Kidney (tissue), 14 donors: ENCODE results near the gene NR3C1. TPM values are rescaled to one million over a fixed set of nuclear protein-coding genes. Genes with fewer than 3 reads are reported as not detected.

Experiments used
- DNase-seq, 5 donors: peaks; one replicate each; pipeline ENCODE4 v3.0.0-alpha.2; 2013 to 2020
- FAIRE-seq: peaks from 2 replicates; lab custom pipeline; 2012; peaks lifted over from hg19 to GRCh38; lab: Jason Lieb, UNC
- H3K27ac ChIP-seq, 2 donors: one replicate each; pipeline ENCODE4 v1.7.0; 2013; ENCODE audit warnings: low read depth in 2 of 2, low read length in 2 of 2, inconsistent platforms in 1 of 2
- H3K27me3 ChIP-seq: one replicate; pipeline ENCODE4 v1.7.1; 2013; ENCODE audit warnings: low read length, inconsistent platforms; ENCODE audit not compliant: control insufficient read depth, insufficient read depth
- H3K36me3 ChIP-seq, 3 donors: one replicate each; pipeline versions ENCODE4 v1.7.0 to v1.7.1; 2013; ENCODE audit warnings: low read length in 3 of 3, control low read depth in 1 of 3, inconsistent platforms in 1 of 3; ENCODE audit not compliant: insufficient read depth in 3 of 3, control insufficient read depth in 2 of 3
- H3K4me1 ChIP-seq, 3 donors: one replicate each; pipeline versions ENCODE4 v1.7.0 to v1.7.1; 2013; ENCODE audit warnings: low read length in 3 of 3, inconsistent platforms in 1 of 3, low read depth in 1 of 3; ENCODE audit not compliant: control insufficient read depth in 2 of 3, insufficient read depth in 2 of 3
- H3K4me3 ChIP-seq, 3 donors: one replicate each; pipeline versions ENCODE4 v1.7.0 to v1.8.1; 2013; ENCODE audit warnings: low read length in 3 of 3, control low read depth in 1 of 3, inconsistent platforms in 1 of 3
- H3K9ac ChIP-seq, 3 donors: one replicate each; pipeline versions ENCODE4 v1.7.0 to v1.7.1; 2013; ENCODE audit warnings: low read length in 3 of 3, control low read depth in 1 of 3, inconsistent platforms in 1 of 3
- H3K9me3 ChIP-seq, 3 donors: one replicate each; pipeline versions ENCODE4 v1.7.0 to v1.7.1; 2013; ENCODE audit warnings: low read length in 3 of 3, control low read depth in 1 of 3, inconsistent platforms in 1 of 3; ENCODE audit not compliant: control insufficient read depth in 2 of 3, insufficient read depth in 1 of 3
- intact Hi-C: fragments of 100-400 bp; cut with DNase I; formaldehyde crosslinking; loops from one replicate; pipeline ENCODE4 v1.11.1; 2022
- polyA plus RNA-seq: library from polyadenylated mRNA; stranded (reverse); fragments of 350-450 nt; fragmentation: Illumina TruSeq; extraction: RNeasy Lipid Tissue Mini Kit (QIAGEN cat#74804); gene quantifications from one replicate; pipeline ENCODE4 v1.2.3, GENCODE V29; 2014; ENCODE audit warnings: low read depth, low replicate concordance; ENCODE audit not compliant: insufficient read depth
- total RNA-seq: library from RNA; stranded (reverse); fragmentation: NEBNext Ultra II Directional; extraction: Animal tissue kit (Norgen Biotek cat#: 25700); gene quantifications from one replicate; pipeline ENCODE4 v1.2.1, GENCODE V29; 2021
- TF ChIP-seq, protein P1 (sequence below): IDR thresholded peaks from 3 replicates; pipeline ENCODE4 v1.5.1; 2012; ENCODE audit warnings: mild to moderate bottlenecking, moderate library complexity, borderline replicate concordance; ENCODE audit not compliant: insufficient read depth; ENCODE audit errors: extremely low read depth
- donor health status: control.
- donor health status: control.
- donor health status: control.
- donor health status: control.
- donor health status: control.
- donor health status: DM: yes; HTN: yes; CAD: no.
- donor health status: Normal renal cell carcinoma (clear cell type).

The NR3C1 gene
- total and polyA plus RNA-seq, 2 donors from 2014 or later, result 23.4 to 69.0 TPM

DNA sequence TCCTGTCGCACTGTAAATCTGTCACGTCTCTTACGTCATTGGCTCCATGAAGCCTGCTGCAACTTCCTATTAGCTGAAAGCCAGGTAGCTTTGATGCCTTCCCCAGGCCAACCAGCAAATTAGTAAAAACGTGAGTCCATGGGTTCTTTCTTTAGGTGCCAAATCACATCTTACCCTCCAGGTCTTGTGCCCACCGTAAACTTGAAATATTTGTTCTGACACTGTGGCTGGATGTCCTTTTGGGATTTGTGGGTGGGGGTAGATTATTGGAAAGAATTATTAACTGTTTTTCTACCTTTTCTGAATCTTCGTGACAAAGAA lies 172.8 kb downstream of the NR3C1 start:
- intact Hi-C loops, result no loop called here
- Histone ChIP-seq H3K36me3 (no peaks in the 10 kb centered on the region), H3K27ac (peak overlapping the region in 1 of 2 donors; percentile 74), H3K4me3 (no peak overlapping the region), H3K9ac (no peak overlapping the region), H3K9me3 (no peaks in the 10 kb centered on the region), H3K27me3 (no peaks in the 10 kb centered on the region), H3K4me1 (peaks cover 0 to 22% (median 18%) of the 10 kb centered on the region in 3 donors)
- TF ChIP-seq, protein P1, sequence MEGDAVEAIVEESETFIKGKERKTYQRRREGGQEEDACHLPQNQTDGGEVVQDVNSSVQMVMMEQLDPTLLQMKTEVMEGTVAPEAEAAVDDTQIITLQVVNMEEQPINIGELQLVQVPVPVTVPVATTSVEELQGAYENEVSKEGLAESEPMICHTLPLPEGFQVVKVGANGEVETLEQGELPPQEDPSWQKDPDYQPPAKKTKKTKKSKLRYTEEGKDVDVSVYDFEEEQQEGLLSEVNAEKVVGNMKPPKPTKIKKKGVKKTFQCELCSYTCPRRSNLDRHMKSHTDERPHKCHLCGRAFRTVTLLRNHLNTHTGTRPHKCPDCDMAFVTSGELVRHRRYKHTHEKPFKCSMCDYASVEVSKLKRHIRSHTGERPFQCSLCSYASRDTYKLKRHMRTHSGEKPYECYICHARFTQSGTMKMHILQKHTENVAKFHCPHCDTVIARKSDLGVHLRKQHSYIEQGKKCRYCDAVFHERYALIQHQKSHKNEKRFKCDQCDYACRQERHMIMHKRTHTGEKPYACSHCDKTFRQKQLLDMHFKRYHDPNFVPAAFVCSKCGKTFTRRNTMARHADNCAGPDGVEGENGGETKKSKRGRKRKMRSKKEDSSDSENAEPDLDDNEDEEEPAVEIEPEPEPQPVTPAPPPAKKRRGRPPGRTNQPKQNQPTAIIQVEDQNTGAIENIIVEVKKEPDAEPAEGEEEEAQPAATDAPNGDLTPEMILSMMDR, result no peak
- DNase-seq, result no peak
- FAIRE-seq, result no peak

DNA sequence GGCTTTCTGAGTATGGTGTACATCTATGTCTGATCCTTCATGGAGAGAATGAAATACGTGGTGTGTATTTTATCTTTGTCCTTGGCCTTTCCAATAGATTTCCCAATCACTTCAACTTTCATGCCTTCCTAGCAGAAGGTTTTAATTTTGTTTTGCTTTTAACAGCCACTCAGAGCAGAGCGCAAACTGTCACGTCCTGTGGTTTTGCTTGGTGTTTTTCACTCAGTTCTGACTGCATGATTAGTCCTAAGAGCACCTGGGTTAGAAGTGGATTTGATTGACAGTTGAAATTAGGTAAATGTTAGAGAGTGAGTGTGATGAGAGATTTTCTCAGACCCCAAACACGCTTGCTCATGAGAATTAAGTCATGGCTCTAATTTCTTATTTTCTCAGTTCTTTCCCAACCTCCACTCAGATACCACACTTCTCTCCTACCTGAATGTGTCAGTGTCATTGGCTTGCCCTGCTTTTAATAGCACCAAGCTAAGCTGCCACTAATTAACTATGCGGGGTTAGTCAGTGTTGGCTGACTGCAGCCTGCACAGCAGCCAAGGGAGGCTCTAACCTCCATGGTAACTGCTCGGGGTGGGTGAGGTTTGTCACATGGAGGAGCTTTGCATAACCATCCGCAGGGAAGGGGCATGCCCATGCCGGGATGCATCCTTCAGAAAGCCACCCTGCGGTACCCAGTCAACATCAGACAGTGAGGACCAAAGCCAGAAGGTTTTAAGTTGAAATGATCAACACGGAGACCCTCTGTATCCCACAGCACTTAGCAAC lies 173.4 kb downstream of the NR3C1 start:
- Histone ChIP-seq H3K4me1 (peaks cover 0 to 22% (median 18%) of the 10 kb centered on the region in 3 donors), H3K27me3 (no peaks in the 10 kb centered on the region), H3K27ac (peak overlapping the region; percentile 44 to 74), H3K9me3 (no peaks in the 10 kb centered on the region), H3K9ac (peak overlapping the region in 1 of 3 donors; percentile 3), H3K4me3 (peak overlapping the region in 1 of 3 donors; percentile 17), H3K36me3 (no peaks in the 10 kb centered on the region)
- intact Hi-C loops, result no loop called here
- DNase-seq (peak in 4 of 5 donors; percentile 33 to 83 (median 63)), FAIRE-seq (peak; percentile 6)
- TF ChIP-seq, protein P1, result no peak

GRCh38 chr5:143229426-143229895 lies 174.0 kb downstream of the NR3C1 start:
- Histone ChIP-seq H3K27ac (peak overlapping the region; percentile 44 to 74), H3K4me1 (peaks cover 0 to 22% (median 18%) of the 10 kb centered on the region in 3 donors), H3K27me3 (no peaks in the 10 kb centered on the region), H3K36me3 (no peaks in the 10 kb centered on the region), H3K4me3 (peak overlapping the region in 1 of 3 donors; percentile 17), H3K9me3 (no peaks in the 10 kb centered on the region), H3K9ac (peak overlapping the region in 1 of 3 donors; percentile 3)
- intact Hi-C loops, result no loop called here
- FAIRE-seq (no peak), DNase-seq (no peak)
- TF ChIP-seq, protein P1, result no peak
